ENCODE results near the gene PIAS1. TPM values are rescaled to one million over a fixed set of nuclear protein-coding genes. Genes with fewer than 3 reads are reported as not detected.
"Not testable (repeated sequence)": the region's sequence is repeated elsewhere in the genome, so short reads cannot be mapped to it uniquely, and the experiment has no call there.

The PIAS1 gene
- total RNA-seq, 1 donor, result 39.0 TPM

GRCh38 chr15:68229386-68230156, 175.5 kb downstream of the PIAS1 start, which contains the start of gene CLN6:
TSS of gene CLN6 (minus strand) at chr15:68229728. CDS start at chr15:68229584, 144 bp downstream.
- peak within 1 kb of the TSS; percentile 80 for H3K4me3 ChIP-seq (ENCODE audit: low read depth, low read length)
- TF ChIP-seq CTCF (IDR thresholded peaks at IDR 0.05; ENCODE audit: insufficient read depth, low read length), result no peak
- DNase-seq (ENCODE audit: low read depth), result peak; percentile 74

- H3K4me3 ChIP-seq (ENCODE audit: low read depth, low read length), result peak overlapping the region; percentile 78
- no peak for TF ChIP-seq CTCF (IDR thresholded peaks at IDR 0.05; ENCODE audit: insufficient read depth, low read length)
- no peak for DNase-seq (ENCODE audit: low read depth)
Measured at GRCh38 chr15:68230157-68231100, 176.3 kb downstream of the PIAS1 start.

- no peak for TF ChIP-seq CTCF (IDR thresholded peaks at IDR 0.05; ENCODE audit: insufficient read depth, low read length)
- DNase-seq (ENCODE audit: low read depth), result no peak
- H3K4me3 ChIP-seq (ENCODE audit: low read depth, low read length), result no peak overlapping the region
Measured at GRCh38 chr15:68231102-68231818, 177.1 kb downstream of the PIAS1 start.

DNA sequence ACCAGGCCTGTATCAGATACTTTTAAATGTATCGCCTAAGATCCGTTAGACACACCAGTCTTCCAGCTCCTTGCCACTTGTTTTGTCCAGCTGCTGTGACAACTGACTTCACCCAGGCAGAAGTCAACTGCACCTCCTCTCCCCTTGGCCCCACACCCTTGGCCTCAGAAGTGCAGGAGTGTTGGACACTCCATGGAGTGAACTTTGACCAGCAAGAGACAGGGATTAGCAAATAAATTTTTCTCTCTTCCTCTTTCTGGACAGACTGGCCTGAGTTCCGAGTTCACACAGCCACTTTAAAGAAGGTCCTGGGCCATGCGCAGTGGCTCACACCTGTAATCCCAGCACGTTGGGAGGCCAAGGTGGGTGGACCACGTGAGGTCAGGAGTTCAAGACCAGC, 178.3 kb downstream of the PIAS1 start:
- H3K4me3 ChIP-seq (ENCODE audit: low read depth, low read length), result no peak overlapping the region
- TF ChIP-seq CTCF (IDR thresholded peaks at IDR 0.05; ENCODE audit: insufficient read depth, low read length), result no peak
- DNase-seq (ENCODE audit: low read depth), result no peak

DNA sequence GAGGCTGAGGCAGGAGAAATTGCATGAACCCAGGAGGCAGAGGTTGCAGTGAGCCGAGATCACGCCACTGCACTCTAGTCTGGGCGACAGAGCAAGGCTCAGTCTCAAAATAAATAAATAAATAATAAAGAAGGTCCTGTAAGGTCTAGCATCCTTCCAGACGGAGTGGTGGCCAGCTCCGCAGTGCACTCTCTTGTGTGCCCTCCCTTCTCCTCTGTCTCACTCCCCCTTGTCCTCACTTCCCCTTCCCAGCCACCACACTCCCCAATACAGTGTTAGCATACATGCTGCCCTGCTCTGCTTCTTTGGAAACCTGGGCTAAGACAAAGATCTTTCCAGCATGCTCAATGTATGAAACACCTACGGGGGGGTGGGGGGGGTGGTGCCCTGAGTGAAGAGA, 178.8 kb downstream of the PIAS1 start:
- no peak for DNase-seq (ENCODE audit: low read depth)
- H3K4me3 ChIP-seq (ENCODE audit: low read depth, low read length), result no peak overlapping the region
- no peak for TF ChIP-seq CTCF (IDR thresholded peaks at IDR 0.05; ENCODE audit: insufficient read depth, low read length)

GRCh38 chr15:68234060-68234459, 179.9 kb downstream of the PIAS1 start:
- peak; percentile 28 for DNase-seq (ENCODE audit: low read depth)
- no peak overlapping the region for H3K4me3 ChIP-seq (ENCODE audit: low read depth, low read length)
- TF ChIP-seq CTCF (IDR thresholded peaks at IDR 0.05; ENCODE audit: insufficient read depth, low read length), result no peak

DNA sequence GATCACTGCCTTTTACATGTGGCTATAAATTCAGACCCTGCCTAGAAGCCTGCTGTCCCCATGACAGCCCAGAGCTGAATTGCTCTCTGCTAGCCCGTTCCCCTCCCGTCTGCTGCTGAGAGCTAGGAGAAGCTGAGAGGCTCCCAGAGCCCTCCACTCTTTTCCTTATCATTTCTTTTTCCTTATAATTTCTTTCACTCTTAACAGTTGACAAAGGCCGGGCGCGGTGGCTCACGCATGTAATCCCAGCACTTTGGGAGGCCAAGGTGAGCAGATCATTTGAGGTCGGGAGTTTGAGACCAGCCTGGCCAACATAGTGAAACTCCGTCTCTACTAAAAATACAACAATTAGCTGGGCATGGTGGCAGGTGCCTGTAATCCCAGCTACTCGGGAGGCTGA, 180.4 kb downstream of the PIAS1 start:
- H3K4me3 ChIP-seq (ENCODE audit: low read depth, low read length); DNase-seq (ENCODE audit: low read depth): not testable (repeated sequence)

All from fibroblast of the aortic adventitia (primary cell).